K562 (cell line): Measurements from ENCODE around the gene FXYD1. TPM values are rescaled to one million over a fixed set of nuclear protein-coding genes. Genes with fewer than 3 reads are reported as not detected.

Experiments used
- DMBX1 ChIP-seq: fragments of 250-450 bp; sonication (Bioruptor Pico); IDR thresholded peaks from 2 replicates; pipeline ENCODE4 v1.8.0; 2022; ENCODE audit warnings: inconsistent platforms, mild to moderate bottlenecking, moderate library complexity, borderline replicate concordance
- E2F5 ChIP-seq: sonication (generic); formaldehyde crosslinking; IDR thresholded peaks from 2 replicates; pipeline ENCODE4 v1.8.0; 2022; ENCODE audit warnings: mild to moderate bottlenecking, missing genetic modification reagents
- ELK3 ChIP-seq: fragments of 450-650 bp; formaldehyde crosslinking; IDR thresholded peaks from 2 replicates; pipeline ENCODE4 v1.4.0; 2020; ENCODE audit warnings: mild to moderate bottlenecking
- FOXA1 ChIP-seq: fragments of 450-650 bp; IDR thresholded peaks from 2 replicates; pipeline ENCODE4 v1.6.1; 2016; ENCODE audit warnings: mild to moderate bottlenecking, borderline replicate concordance
- LARP7 ChIP-seq: fragments of 450-650 bp; IDR thresholded peaks from 2 replicates; pipeline ENCODE4 v1.6.1; 2016
- MCM5 ChIP-seq: fragments of 450-650 bp; IDR thresholded peaks from 2 replicates; pipeline ENCODE4 v1.6.1; 2016; ENCODE audit warnings: low read depth
- NRF1 ChIP-seq, 2 experiments: fragments of 450-650 bp; IDR thresholded peaks in 1 of 2; conservative IDR thresholded peaks in 1 of 2; 2 replicates each; pipeline ENCODE4 v1.6.1; 2014; ENCODE audit warnings: mild to moderate bottlenecking in 2 of 2
- SRF ChIP-seq, 2 experiments: fragments of 250-450, 450-650 bp in 1 of 2; sonication (Bioruptor Pico) in 1 of 2; sonication (generic) in 1 of 2; formaldehyde crosslinking; IDR thresholded peaks; 2 replicates each; pipeline versions ENCODE4 v1.5.0 to v1.5.1; 2020 to 2022; ENCODE audit warnings: mild to moderate bottlenecking in 1 of 2, missing genetic modification reagents in 1 of 2
- TRIM28 ChIP-seq: fragments of 450-650 bp; IDR thresholded peaks from 2 replicates; pipeline ENCODE4 v1.6.1; 2017
- TSHZ1 ChIP-seq: fragments of 250-450 bp; sonication (Bioruptor Pico); IDR thresholded peaks from 2 replicates; pipeline ENCODE4 v1.4.0; 2020; ENCODE audit warnings: mild to moderate bottlenecking, moderate library complexity
- ZNF518B ChIP-seq: fragments of 250-450 bp; sonication (Bioruptor Pico); IDR thresholded peaks from 2 replicates; pipeline ENCODE4 v1.5.0; 2021; ENCODE audit warnings: mild to moderate bottlenecking, moderate library complexity
- polyA plus RNA-seq, 8 experiments: library from polyadenylated mRNA; depleted of rRNA in 4 of 8; stranded (reverse) in 5 of 8; unstranded in 3 of 8; fragments of >200 nt; fragmentation: Nextera tagmentation in 2 of 8; fragmentation: Illumina TruSeq in 1 of 8; extraction: Ambion mirVana in 2 of 8; extraction: Trizol in 1 of 8; gene quantifications; 2 replicates each; pipeline versions ENCODE4 v1.2.1 to v1.2.3, GENCODE V29; 2011 to 2014; ENCODE audit warnings: inconsistent platforms in 1 of 8, missing spikeins in 1 of 8
- total RNA-seq, 7 experiments: library from RNA; depleted of rRNA in 6 of 7; stranded (reverse); fragments of >200 nt in 6 of 7; fragmentation: Illumina TruSeq in 2 of 7; extraction: Trizol in 2 of 7; gene quantifications; 2 replicates each; pipeline versions ENCODE4 v1.2.1 to v1.2.3, GENCODE V29; 2011 to 2021; ENCODE audit warnings: low replicate concordance in 1 of 7
- TF ChIP-seq, protein P1 (sequence below): sonication (generic); formaldehyde crosslinking; IDR thresholded peaks from 2 replicates; pipeline ENCODE4 v1.8.1; 2023; ENCODE audit warnings: missing genetic modification reagents, mild to moderate bottlenecking, borderline replicate concordance

Gene FXYD1
- total and polyA plus RNA-seq, 9 of the 15 experiments (the other 6 are each of a cell fraction or from before 2014, with no cell fraction given): 0.40 to 3.2 (median 1.8) TPM; not detected in 3

- TF ChIP-seq TSHZ1 (CRISPR knock-in tag): peak; percentile 91
- 0 out of 2 replicates have a peak, but pooled peaks have one; percentile 56 for TF ChIP-seq ELK3
- TF ChIP-seq LARP7: no peak
- TF ChIP-seq MCM5: no peak
- no peak for TF ChIP-seq E2F5 (CRISPR knock-in tag)
- TF ChIP-seq DMBX1 (CRISPR knock-in tag): peak; percentile 99
- TF ChIP-seq, protein P1, sequence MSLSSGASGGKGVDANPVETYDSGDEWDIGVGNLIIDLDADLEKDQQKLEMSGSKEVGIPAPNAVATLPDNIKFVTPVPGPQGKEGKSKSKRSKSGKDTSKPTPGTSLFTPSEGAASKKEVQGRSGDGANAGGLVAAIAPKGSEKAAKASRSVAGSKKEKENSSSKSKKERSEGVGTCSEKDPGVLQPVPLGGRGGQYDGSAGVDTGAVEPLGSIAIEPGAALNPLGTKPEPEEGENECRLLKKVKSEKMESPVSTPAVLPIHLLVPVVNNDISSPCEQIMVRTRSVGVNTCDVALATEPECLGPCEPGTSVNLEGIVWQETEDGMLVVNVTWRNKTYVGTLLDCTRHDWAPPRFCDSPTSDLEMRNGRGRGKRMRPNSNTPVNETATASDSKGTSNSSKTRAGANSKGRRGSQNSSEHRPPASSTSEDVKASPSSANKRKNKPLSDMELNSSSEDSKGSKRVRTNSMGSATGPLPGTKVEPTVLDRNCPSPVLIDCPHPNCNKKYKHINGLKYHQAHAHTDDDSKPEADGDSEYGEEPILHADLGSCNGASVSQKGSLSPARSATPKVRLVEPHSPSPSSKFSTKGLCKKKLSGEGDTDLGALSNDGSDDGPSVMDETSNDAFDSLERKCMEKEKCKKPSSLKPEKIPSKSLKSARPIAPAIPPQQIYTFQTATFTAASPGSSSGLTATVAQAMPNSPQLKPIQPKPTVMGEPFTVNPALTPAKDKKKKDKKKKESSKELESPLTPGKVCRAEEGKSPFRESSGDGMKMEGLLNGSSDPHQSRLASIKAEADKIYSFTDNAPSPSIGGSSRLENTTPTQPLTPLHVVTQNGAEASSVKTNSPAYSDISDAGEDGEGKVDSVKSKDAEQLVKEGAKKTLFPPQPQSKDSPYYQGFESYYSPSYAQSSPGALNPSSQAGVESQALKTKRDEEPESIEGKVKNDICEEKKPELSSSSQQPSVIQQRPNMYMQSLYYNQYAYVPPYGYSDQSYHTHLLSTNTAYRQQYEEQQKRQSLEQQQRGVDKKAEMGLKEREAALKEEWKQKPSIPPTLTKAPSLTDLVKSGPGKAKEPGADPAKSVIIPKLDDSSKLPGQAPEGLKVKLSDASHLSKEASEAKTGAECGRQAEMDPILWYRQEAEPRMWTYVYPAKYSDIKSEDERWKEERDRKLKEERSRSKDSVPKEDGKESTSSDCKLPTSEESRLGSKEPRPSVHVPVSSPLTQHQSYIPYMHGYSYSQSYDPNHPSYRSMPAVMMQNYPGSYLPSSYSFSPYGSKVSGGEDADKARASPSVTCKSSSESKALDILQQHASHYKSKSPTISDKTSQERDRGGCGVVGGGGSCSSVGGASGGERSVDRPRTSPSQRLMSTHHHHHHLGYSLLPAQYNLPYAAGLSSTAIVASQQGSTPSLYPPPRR (CRISPR knock-in tag): no peak
- no peak for TF ChIP-seq TRIM28
- 0 out of 4 replicates have a peak, but pooled peaks of 1 of the 2 experiments have one; percentile 14 for TF ChIP-seq SRF (CRISPR knock-in tag; IDR thresholded peaks at IDR 0.05)
- TF ChIP-seq ZNF518B: no peak
- no peak for TF ChIP-seq NRF1 (conservative IDR thresholded peaks at IDR 0.05 in 1 of 2, IDR thresholded peaks at IDR 0.05 in 1 of 2)
- no peak for TF ChIP-seq FOXA1
Observed at GRCh38 chr19:35165200-35166058, 26.8 kb downstream of the FXYD1 start (continued).
